Measurements from ENCODE around the gene MIR17HG. TPM values are rescaled to one million over a fixed set of nuclear protein-coding genes. Genes with fewer than 3 reads are reported as not detected.
A peak's percentile ranks its signal among the peaks of the same experiment; 100 is the strongest.

Gene MIR17HG
- total and polyA plus RNA-seq, 7 experiments from 2014 or later, result 0.28 to 17.5 (median 11.7) TPM

DNA sequence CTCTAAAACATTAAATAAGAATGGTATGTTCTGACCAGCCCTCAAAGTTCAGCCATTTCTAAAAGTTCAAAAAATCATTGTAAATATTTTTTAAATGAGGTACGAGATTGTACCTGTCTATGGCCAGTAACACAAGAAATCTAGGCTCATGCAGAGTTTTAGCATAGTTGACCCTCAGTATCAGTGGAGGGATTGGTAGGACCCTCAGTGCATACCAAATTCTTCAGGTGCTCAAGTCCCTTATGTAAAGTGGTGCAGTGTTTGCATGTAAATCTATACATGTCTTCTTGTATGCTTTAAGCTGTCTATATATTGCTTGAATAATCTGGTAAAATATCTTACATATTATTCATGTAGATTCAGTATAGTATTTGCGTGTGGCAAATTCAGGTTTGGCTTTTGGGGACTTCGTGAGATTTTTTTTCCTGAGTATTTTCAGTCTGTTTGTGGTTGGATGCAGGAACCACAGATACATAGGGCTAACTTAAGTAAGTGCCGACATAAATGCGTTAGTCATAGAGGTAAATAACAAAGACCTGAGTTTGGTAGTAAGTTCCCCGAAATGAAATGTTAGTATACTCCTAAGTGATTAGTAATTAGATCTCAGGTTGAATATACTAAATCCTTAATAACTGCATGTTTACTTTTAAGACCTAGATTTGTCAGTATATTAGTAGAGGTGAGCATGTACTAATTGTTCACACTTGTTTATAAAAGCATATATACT, 7.8 kb downstream of the MIR17HG start:
- no peak overlapping the region for H3K27ac ChIP-seq (ENCODE audit: low read depth, low read length)
- Mint-ChIP-seq H3K27me3 (no peaks in the 10 kb centered on the region), H3K9me3 (peaks cover 0 to 2% (median 0%) of the 10 kb centered on the region in 11 donors), H3K4me1 (peaks cover 16 to 50% (median 43%) of the 10 kb centered on the region in 7 donors), H3K36me3 (peaks cover 7 to 33% (median 17%) of the 10 kb centered on the region in 5 donors), H3K4me3 (no peak overlapping the region), H3K27ac (peak overlapping the region in 1 of 9 donors; percentile 22)
- no peak for ATAC-seq
- intact Hi-C loops (cut with micrococcal nuclease), result no loop called here
- H3K27me3 ChIP-seq (ENCODE audit: control insufficient read depth in 2 of 2, insufficient read depth in 2 of 2, low read length in 2 of 2), result no peaks in the 10 kb centered on the region
- POLR2A ChIA-PET, result no interaction called here
- no peak overlapping the region for H3K4me3 ChIP-seq (ENCODE audit: low read length)
- no peaks in the 10 kb centered on the region for H3K9me3 ChIP-seq (ENCODE audit: control insufficient read depth in 2 of 3, low read length in 3 of 3)
- H3K4me1 ChIP-seq (ENCODE audit: control insufficient read depth in 2 of 2, insufficient read depth in 2 of 2, low read length in 2 of 2), result peaks cover 0 to 10% of the 10 kb centered on the region in 2 donors
- no peak for DNase-seq
- CTCF ChIA-PET, result no interaction called here
- peaks cover 0 to 22% (median 0%) of the 10 kb centered on the region in 3 experiments for H3K36me3 ChIP-seq (ENCODE audit: control insufficient read depth in 2 of 3, insufficient read depth in 3 of 3, low read length in 3 of 3)

GRCh38 chr13:91355826-91356710, 8.6 kb downstream of the MIR17HG start:
- peaks cover 0 to 6% of the 10 kb centered on the region in 2 donors for H3K4me1 ChIP-seq (ENCODE audit: control insufficient read depth in 2 of 2, insufficient read depth in 2 of 2, low read length in 2 of 2)
- ChIA-PET CTCF (no interaction called here), POLR2A (no interaction called here)
- H3K27me3 ChIP-seq (ENCODE audit: control insufficient read depth in 2 of 2, insufficient read depth in 2 of 2, low read length in 2 of 2), result no peaks in the 10 kb centered on the region
- no peaks in the 10 kb centered on the region for H3K27me3 Mint-ChIP-seq
- ATAC-seq (no peak), DNase-seq (no peak)
- H3K9me3 ChIP-seq (ENCODE audit: control insufficient read depth in 2 of 3, low read length in 3 of 3), result no peaks in the 10 kb centered on the region
- peaks cover 7 to 26% (median 15%) of the 10 kb centered on the region in 5 donors for H3K36me3 Mint-ChIP-seq
- peaks cover 19 to 48% (median 42%) of the 10 kb centered on the region in 7 donors for H3K4me1 Mint-ChIP-seq
- intact Hi-C loops (cut with micrococcal nuclease), result no loop called here
- H3K36me3 ChIP-seq (ENCODE audit: control insufficient read depth in 2 of 3, insufficient read depth in 3 of 3, low read length in 3 of 3), result peaks cover 0 to 20% (median 0%) of the 10 kb centered on the region in 3 experiments
- H3K27ac ChIP-seq (ENCODE audit: low read depth, low read length), result no peak overlapping the region
- no peak overlapping the region for H3K4me3 ChIP-seq (ENCODE audit: low read length)
- H3K9me3 Mint-ChIP-seq, result peaks cover 0 to 2% (median 0%) of the 10 kb centered on the region in 11 donors
- H3K27ac Mint-ChIP-seq, result peak overlapping the region in 2 of 9 donors; percentile 22 to 64
- H3K4me3 Mint-ChIP-seq, result no peak overlapping the region

DNA sequence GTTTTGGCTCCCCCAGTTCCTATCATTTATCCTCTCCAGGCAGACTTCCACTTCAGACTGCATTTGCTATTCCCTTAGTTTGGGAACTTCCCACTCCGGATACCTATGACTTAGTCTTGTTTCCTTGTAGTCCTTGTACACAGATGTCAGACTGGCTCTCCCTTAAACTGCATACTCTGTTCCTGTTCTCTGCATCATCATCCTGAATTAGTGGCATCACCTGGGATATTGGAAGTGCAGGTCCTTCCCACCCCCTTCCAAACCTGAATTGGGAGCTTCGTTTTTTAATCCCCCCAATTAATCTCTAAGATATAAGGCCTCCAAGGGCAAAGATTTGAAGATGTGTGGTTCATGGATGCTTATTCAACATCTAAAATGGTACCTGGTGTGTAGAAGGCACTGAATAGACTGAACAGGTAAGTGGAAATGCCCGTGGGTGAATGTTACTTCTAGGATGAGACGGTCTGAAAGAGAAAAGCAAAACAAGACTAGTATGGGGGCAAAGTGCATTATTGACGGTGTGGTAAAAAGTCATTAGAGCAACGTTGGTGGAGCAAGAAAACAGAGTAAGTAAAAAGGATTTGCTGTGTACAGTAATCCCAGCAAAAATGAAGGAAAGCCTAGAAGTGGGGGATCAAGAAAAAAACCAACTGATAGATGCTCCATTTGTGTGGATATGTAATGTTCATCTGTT, 9.6 kb downstream of the MIR17HG start:
- Mint-ChIP-seq H3K4me1 (peaks cover 18 to 40% (median 35%) of the 10 kb centered on the region in 7 donors), H3K4me3 (peak overlapping the region in 1 of 10 donors; percentile 1), H3K9me3 (peaks cover 0 to 2% (median 0%) of the 10 kb centered on the region in 11 donors), H3K27ac (peak overlapping the region in 7 of 9 donors; percentile 1 to 64 (median 10)), H3K36me3 (peaks cover 7 to 20% (median 10%) of the 10 kb centered on the region in 5 donors), H3K27me3 (no peaks in the 10 kb centered on the region)
- Histone ChIP-seq H3K4me3 (ENCODE audit: low read length) (no peak overlapping the region), H3K36me3 (ENCODE audit: control insufficient read depth in 2 of 3, insufficient read depth in 3 of 3, low read length in 3 of 3) (peaks cover 0 to 12% (median 0%) of the 10 kb centered on the region in 3 experiments), H3K27me3 (ENCODE audit: control insufficient read depth in 2 of 2, insufficient read depth in 2 of 2, low read length in 2 of 2) (no peaks in the 10 kb centered on the region), H3K27ac (ENCODE audit: low read depth, low read length) (no peak overlapping the region), H3K4me1 (ENCODE audit: control insufficient read depth in 2 of 2, insufficient read depth in 2 of 2, low read length in 2 of 2) (no peaks in the 10 kb centered on the region), H3K9me3 (ENCODE audit: control insufficient read depth in 2 of 3, low read length in 3 of 3) (no peaks in the 10 kb centered on the region)
- ATAC-seq (no peak), DNase-seq (no peak)
- ChIA-PET POLR2A (no interaction called here), CTCF (no interaction called here)
- intact Hi-C loops (cut with micrococcal nuclease), result no loop called here

DNA sequence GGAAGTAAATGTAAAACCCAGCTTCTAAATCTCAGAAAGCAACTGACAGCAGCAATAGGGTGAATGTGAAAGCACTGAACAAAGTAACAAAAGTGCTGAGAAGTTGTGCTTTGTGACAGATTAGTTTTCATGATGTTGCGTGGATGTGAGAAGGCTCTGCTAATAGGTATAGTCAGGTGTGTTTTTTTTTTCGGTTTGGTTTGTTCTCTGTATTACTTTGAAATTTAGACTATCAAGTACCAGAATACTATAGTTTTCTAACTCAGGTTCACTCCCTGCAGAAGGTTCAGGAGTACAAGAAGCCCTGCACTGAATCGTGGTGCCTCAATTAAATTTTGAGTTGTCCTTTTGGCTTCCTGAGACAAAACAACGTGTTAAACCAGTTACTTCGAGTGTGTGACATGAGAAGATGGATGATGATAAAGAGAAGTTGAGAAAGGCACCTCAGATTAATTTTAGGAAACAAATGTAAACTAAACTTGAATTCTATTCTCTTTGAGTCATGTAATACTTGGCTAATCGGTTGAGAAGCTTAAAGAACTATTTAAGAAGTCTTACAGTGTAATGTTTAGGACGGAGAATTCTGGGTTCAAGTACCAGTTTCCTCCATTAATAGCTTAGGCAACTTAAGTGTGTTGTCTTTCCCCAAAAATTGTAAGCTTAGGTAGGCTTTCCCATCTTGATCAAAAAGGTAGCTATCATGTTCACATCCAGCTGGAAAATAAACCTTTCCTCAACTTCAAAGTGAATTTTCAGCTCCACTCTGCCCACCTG, 10.3 kb downstream of the MIR17HG start:
- ATAC-seq (no peak), DNase-seq (no peak)
- H3K9me3 ChIP-seq (ENCODE audit: control insufficient read depth in 2 of 3, low read length in 3 of 3), result no peaks in the 10 kb centered on the region
- CTCF ChIA-PET, result interaction anchor here (0.7 kb wide), 1 partner anchor 8 kb away, joined by 3 read pairs; no protein-coding TSS in a partner anchor
- Mint-ChIP-seq H3K4me1 (peaks cover 17 to 39% (median 35%) of the 10 kb centered on the region in 7 donors), H3K9me3 (peaks cover 0 to 2% (median 0%) of the 10 kb centered on the region in 11 donors), H3K27ac (peak overlapping the region in 8 of 9 donors; percentile 4 to 71 (median 48)), H3K4me3 (no peak overlapping the region), H3K27me3 (no peaks in the 10 kb centered on the region), H3K36me3 (peaks cover 7 to 20% (median 10%) of the 10 kb centered on the region in 5 donors)
- H3K4me1 ChIP-seq (ENCODE audit: control insufficient read depth in 2 of 2, insufficient read depth in 2 of 2, low read length in 2 of 2), result no peaks in the 10 kb centered on the region
- H3K27me3 ChIP-seq (ENCODE audit: control insufficient read depth in 2 of 2, insufficient read depth in 2 of 2, low read length in 2 of 2), result no peaks in the 10 kb centered on the region
- POLR2A ChIA-PET, result no interaction called here
- H3K36me3 ChIP-seq (ENCODE audit: control insufficient read depth in 2 of 3, insufficient read depth in 3 of 3, low read length in 3 of 3), result peaks cover 0 to 10% (median 0%) of the 10 kb centered on the region in 3 experiments
- H3K4me3 ChIP-seq (ENCODE audit: low read length), result no peak overlapping the region
- intact Hi-C loops (cut with micrococcal nuclease), result no loop called here
- no peak overlapping the region for H3K27ac ChIP-seq (ENCODE audit: low read depth, low read length)

- Mint-ChIP-seq H3K36me3 (peaks cover 5 to 19% (median 8%) of the 10 kb centered on the region in 5 donors), H3K27me3 (no peaks in the 10 kb centered on the region), H3K4me1 (peaks cover 17 to 35% (median 32%) of the 10 kb centered on the region in 7 donors), H3K27ac (peak overlapping the region in 6 of 9 donors; percentile 4 to 71 (median 37)), H3K9me3 (peaks cover 0 to 2% (median 0%) of the 10 kb centered on the region in 11 donors), H3K4me3 (no peak overlapping the region)
- intact Hi-C loops (cut with micrococcal nuclease), result no loop called here
- ATAC-seq (no peak), DNase-seq (no peak)
- ChIA-PET CTCF (interaction anchor here (0.7 kb wide), 1 partner anchor 9 kb away, joined by 3 read pairs; no protein-coding TSS in a partner anchor), POLR2A (no interaction called here)
- Histone ChIP-seq H3K4me1 (ENCODE audit: control insufficient read depth in 2 of 2, insufficient read depth in 2 of 2, low read length in 2 of 2) (no peaks in the 10 kb centered on the region), H3K27ac (ENCODE audit: low read depth, low read length) (no peak overlapping the region), H3K27me3 (ENCODE audit: control insufficient read depth in 2 of 2, insufficient read depth in 2 of 2, low read length in 2 of 2) (no peaks in the 10 kb centered on the region), H3K36me3 (ENCODE audit: control insufficient read depth in 2 of 3, insufficient read depth in 3 of 3, low read length in 3 of 3) (peaks cover 0 to 8% (median 0%) of the 10 kb centered on the region in 3 experiments), H3K9me3 (ENCODE audit: control insufficient read depth in 2 of 3, low read length in 3 of 3) (no peaks in the 10 kb centered on the region), H3K4me3 (ENCODE audit: low read length) (no peak overlapping the region)
Observed at GRCh38 chr13:91358387-91358782, 10.9 kb downstream of the MIR17HG start.

Measured in naive thymus-derived CD4-positive, alpha-beta T cell (primary cell).